Loucy (cell line): ENCODE measurements around the gene HSD17B8.

Experiments
- CTCF ChIP-seq: fragments of 200-600 bp; sonication (generic); conservative IDR thresholded peaks from 2 replicates; pipeline ENCODE4 v1.5.1; 2014; ENCODE audit warnings: mild to moderate bottlenecking, antibody characterized with exemption, low read length
- EZH2phosphoT487 ChIP-seq: fragments of 200-600 bp; IDR thresholded peaks from 2 replicates; pipeline ENCODE4 v1.6.1; 2018; ENCODE audit warnings: antibody characterized with exemption, mild to moderate bottlenecking, moderate library complexity, borderline replicate concordance

GRCh38 chr6:33174784-33175183 lies 29.7 kb upstream of the HSD17B8 start:
- TF ChIP-seq EZH2phosphoT487 (no peak), CTCF (no peak)
